MM.1S (cell line): ENCODE data around the gene GRIK3.

ENCODE experiments used
- DNase-seq: peaks from one replicate; pipeline ENCODE4 v3.0.0-alpha.2; 2015
- H2AFZ ChIP-seq: fragments of 300-600 bp; sonication (generic); 2 replicates; pipeline ENCODE4 v1.6.0; 2016; ENCODE audit warnings: antibody characterized with exemption, low read length
- H3F3A ChIP-seq: fragments of 300-600 bp; sonication (generic); 2 replicates; pipeline ENCODE4 v1.6.1; 2016; ENCODE audit warnings: mild to moderate bottlenecking, antibody characterized with exemption, low read length, moderate library complexity, mixed read lengths; ENCODE audit not compliant: insufficient read depth
- H3K27ac ChIP-seq: fragments of 300-600 bp; sonication (generic); 2 replicates; pipeline ENCODE4 v1.5.1; 2016; ENCODE audit warnings: mild to moderate bottlenecking, low read length
- H3K27me3 ChIP-seq: fragments of 300-600 bp; sonication (generic); replicated peaks from 2 replicates; pipeline ENCODE4 v1.6.0; 2016; ENCODE audit warnings: low read length; ENCODE audit not compliant: insufficient read depth
- H3K36me3 ChIP-seq: fragments of 300-600 bp; sonication (generic); replicated peaks from 2 replicates; pipeline ENCODE4 v1.6.1; 2016; ENCODE audit warnings: mild to moderate bottlenecking, low read length, mixed read lengths; ENCODE audit not compliant: insufficient read depth
- H3K4me1 ChIP-seq: fragments of 300-600 bp; sonication (generic); 2 replicates; pipeline ENCODE4 v1.6.1; 2016; ENCODE audit warnings: low read length, mixed read lengths
- H3K4me2 ChIP-seq: fragments of 300-600 bp; sonication (generic); 2 replicates; pipeline ENCODE4 v1.6.0; 2016; ENCODE audit warnings: low read depth, low read length
- H3K4me3 ChIP-seq: fragments of 300-600 bp; sonication (generic); 2 replicates; pipeline ENCODE4 v1.5.1; 2016; ENCODE audit warnings: low read length, mixed read lengths
- H3K79me2 ChIP-seq: fragments of 300-600 bp; sonication (generic); 2 replicates; pipeline ENCODE4 v1.6.1; 2016; ENCODE audit warnings: mixed run types, low read length, mixed read lengths
- H3K9ac ChIP-seq: fragments of 300-600 bp; sonication (generic); 2 replicates; pipeline ENCODE4 v1.6.1; 2016; ENCODE audit warnings: low read length, mixed read lengths
- H3K9me2 ChIP-seq: fragments of 300-600 bp; sonication (generic); replicated peaks from 2 replicates; pipeline ENCODE4 v1.6.1; 2016; ENCODE audit warnings: mild to moderate bottlenecking, low read length, mixed read lengths; ENCODE audit not compliant: insufficient read depth
- H3K9me3 ChIP-seq: fragments of 300-600 bp; sonication (generic); replicated peaks from 2 replicates; pipeline ENCODE4 v1.6.1; 2016; ENCODE audit warnings: mild to moderate bottlenecking, low read length, mixed read lengths; ENCODE audit not compliant: insufficient read depth
- H4K20me1 ChIP-seq: fragments of 300-600 bp; sonication (generic); 2 replicates; pipeline ENCODE4 v1.6.1; 2016; ENCODE audit warnings: mild to moderate bottlenecking, low read length, moderate library complexity, mixed read lengths; ENCODE audit not compliant: insufficient read depth
- CTCF ChIP-seq: fragments of 300-600 bp; sonication (generic); IDR thresholded peaks from 2 replicates; pipeline ENCODE4 v1.5.1; 2016; ENCODE audit warnings: antibody characterized with exemption, low read length, mixed read lengths
- EZH2 ChIP-seq: fragments of 300-600 bp; sonication (generic); optimal IDR thresholded peaks from 2 replicates; pipeline ENCODE3; 2017; ENCODE audit warnings: low read depth, mild to moderate bottlenecking, antibody characterized with exemption, low read length, mixed read lengths
- EZH2phosphoT487 ChIP-seq: fragments of 300-600 bp; sonication (generic); IDR thresholded peaks from 2 replicates; pipeline ENCODE4 v1.6.1; 2018; ENCODE audit warnings: antibody characterized with exemption, low read length

GRIK3 gene

GRCh38 chr1:36934061-36934460 is 100.3 kb downstream of the GRIK3 start:
- Histone ChIP-seq H3K79me2 (no peaks in the 10 kb centered on the region), H2AFZ (no peak overlapping the region), H3F3A (no peaks in the 10 kb centered on the region), H3K9me3 (no peaks in the 10 kb centered on the region), H3K36me3 (no peaks in the 10 kb centered on the region), H3K4me1 (no peaks in the 10 kb centered on the region), H3K27me3 (peaks cover 85% of the 10 kb centered on the region), H3K27ac (no peak overlapping the region), H3K9me2 (no peaks in the 10 kb centered on the region), H3K4me3 (no peak overlapping the region), H3K4me2 (no peak overlapping the region), H3K9ac (no peak overlapping the region), H4K20me1 (no peaks in the 10 kb centered on the region)
- DNase-seq = no peak
- TF ChIP-seq EZH2 (no peak), EZH2phosphoT487 (no peak), CTCF (no peak)

- H3K27ac ChIP-seq = no peak overlapping the region
- no peak overlapping the region for H3K4me2 ChIP-seq
- no peaks in the 10 kb centered on the region for H3K4me1 ChIP-seq
- H4K20me1 ChIP-seq = no peaks in the 10 kb centered on the region
- no peaks in the 10 kb centered on the region for H3K9me2 ChIP-seq
- H2AFZ ChIP-seq = no peak overlapping the region
- no peaks in the 10 kb centered on the region for H3K79me2 ChIP-seq
- H3K9ac ChIP-seq = no peak overlapping the region
- no peak overlapping the region for H3K4me3 ChIP-seq
- H3K9me3 ChIP-seq = no peaks in the 10 kb centered on the region
- TF ChIP-seq EZH2phosphoT487 (no peak), CTCF (no peak), EZH2 (no peak)
- no peaks in the 10 kb centered on the region for H3K36me3 ChIP-seq
- peaks cover 42% of the 10 kb centered on the region for H3K27me3 ChIP-seq
- H3F3A ChIP-seq = no peaks in the 10 kb centered on the region
- DNase-seq = no peak
These were observed 106.5 kb downstream of the GRIK3 start for GRCh38 chr1:36927826-36928225.

- Histone ChIP-seq H4K20me1 (no peaks in the 10 kb centered on the region), H3K79me2 (no peaks in the 10 kb centered on the region), H3K9me3 (no peaks in the 10 kb centered on the region), H3K4me1 (no peaks in the 10 kb centered on the region), H3K27me3 (peaks cover 37% of the 10 kb centered on the region), H3K9me2 (no peaks in the 10 kb centered on the region), H3K9ac (no peak overlapping the region), H3K27ac (no peak overlapping the region), H3K36me3 (no peaks in the 10 kb centered on the region), H3K4me3 (no peak overlapping the region), H3K4me2 (no peak overlapping the region), H3F3A (no peaks in the 10 kb centered on the region), H2AFZ (no peak overlapping the region)
- no peak for DNase-seq
- no peak for TF ChIP-seq EZH2phosphoT487
- no peak for TF ChIP-seq EZH2
- no peak for TF ChIP-seq CTCF
These were observed 109.1 kb downstream of the GRIK3 start for GRCh38 chr1:36925251-36925650.
